Caki2 (cell line): ENCODE measurements around the gene VWF. TPM values are rescaled to one million over a fixed set of nuclear protein-coding genes. Genes with fewer than 3 reads are reported as not detected.

Experiments used
- DNase-seq: peaks from one replicate; pipeline ENCODE4 v3.0.0-alpha.2; 2015; ENCODE audit warnings: low read depth
- in situ Hi-C: cut with HindIII; loops from 2 replicates; pipeline ENCODE4 v1.10.0; 2016; ENCODE audit warnings: low sequenced_read_pairs, low pct_unique_long_range_greater_than_20kb, mixed read lengths
- total RNA-seq: library from RNA; depleted of rRNA; stranded (reverse); fragments of >200 nt; shearing (Covaris generic); gene quantifications from 2 replicates; pipeline ENCODE4 v1.2.3, GENCODE V29; 2014; ENCODE audit warnings: low replicate concordance

VWF gene
- total RNA-seq, 1 experiment from 2014 or later = 0.07 TPM

DNA sequence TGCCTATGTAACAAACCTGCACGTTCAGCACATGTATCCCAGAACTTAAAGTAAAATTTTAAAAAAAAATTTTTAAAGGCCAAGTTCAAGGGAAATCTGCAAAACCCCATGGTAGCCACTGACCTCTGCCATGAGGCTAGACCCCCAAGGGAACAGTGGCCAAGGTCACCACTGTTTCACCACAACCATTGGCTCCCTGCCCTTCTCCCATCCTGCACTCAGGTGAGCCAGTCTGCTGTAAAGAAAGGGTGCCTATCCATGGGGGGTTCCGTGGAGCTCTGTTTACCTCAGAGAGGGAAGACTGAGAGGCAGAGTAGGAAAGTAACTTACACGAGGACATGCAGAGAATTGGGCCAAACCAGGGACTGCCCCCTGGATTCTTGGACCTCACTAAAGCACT is 38.6 kb downstream of the VWF start:
- in situ Hi-C loops = no loop called here
- DNase-seq = no peak

DNA sequence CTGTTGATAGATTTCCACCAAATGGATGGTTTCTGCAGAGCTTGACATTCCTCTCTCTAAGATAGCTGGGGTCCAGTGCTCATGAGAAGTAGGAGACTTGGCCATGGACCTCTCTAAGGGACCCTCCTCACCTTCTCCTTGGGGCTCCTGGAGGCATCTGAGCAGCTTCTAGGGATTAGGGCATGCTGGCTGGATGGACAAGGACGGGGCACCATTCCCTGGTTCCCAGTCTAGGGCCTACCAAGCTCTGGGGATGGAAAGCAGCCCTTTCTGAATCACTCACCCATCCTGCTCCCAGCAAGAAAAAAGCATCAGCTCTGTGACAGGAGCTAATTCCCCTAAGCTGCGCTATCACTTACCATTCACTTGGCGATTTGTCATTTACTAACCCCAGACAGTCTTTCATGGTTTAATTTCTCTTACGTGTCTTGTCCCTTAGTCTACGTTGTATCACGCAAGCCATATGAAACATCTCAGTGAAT is 39.5 kb downstream of the VWF start:
- no peak for DNase-seq
- in situ Hi-C loops = loop anchor here (5.0 kb wide), 1 partner anchor 67 kb away; no protein-coding TSS in a partner anchor

DNA sequence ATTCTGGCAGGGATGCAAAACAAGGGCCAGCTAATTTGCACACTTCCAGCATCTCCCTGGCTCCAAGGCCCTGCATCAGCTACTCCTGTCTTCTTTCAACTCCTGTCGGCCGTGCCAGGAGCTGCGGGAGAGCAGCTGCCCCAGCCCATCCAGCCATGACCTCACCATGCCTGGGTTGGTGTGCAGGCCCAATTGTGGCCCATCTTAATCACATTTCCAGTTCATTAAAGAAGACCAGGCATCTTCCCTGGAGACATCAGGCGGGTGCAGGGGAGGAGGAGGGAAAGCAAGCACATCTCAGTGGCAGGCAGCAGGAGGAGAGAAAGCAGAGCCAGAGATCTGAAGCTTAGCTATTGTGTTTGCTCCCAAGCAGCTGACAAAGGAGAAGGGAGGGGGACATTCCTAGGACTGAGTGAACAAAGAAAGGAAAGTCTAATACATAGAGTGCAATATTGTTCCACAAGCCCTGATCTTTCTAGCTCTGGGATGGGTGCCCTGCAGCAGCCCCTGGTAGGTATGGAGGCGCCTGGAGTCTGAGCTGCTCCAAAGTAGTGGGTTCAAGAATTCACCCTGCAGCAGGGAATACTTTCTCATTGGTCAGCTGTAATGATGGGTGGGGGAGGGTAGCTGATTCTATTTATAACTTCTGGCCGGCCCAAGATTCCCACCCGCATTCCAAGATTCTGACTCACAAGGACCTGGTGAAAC is 40.1 kb downstream of the VWF start:
- in situ Hi-C loops = loop anchor here (5.0 kb wide), 1 partner anchor 68 kb away; no protein-coding TSS in a partner anchor

DNA sequence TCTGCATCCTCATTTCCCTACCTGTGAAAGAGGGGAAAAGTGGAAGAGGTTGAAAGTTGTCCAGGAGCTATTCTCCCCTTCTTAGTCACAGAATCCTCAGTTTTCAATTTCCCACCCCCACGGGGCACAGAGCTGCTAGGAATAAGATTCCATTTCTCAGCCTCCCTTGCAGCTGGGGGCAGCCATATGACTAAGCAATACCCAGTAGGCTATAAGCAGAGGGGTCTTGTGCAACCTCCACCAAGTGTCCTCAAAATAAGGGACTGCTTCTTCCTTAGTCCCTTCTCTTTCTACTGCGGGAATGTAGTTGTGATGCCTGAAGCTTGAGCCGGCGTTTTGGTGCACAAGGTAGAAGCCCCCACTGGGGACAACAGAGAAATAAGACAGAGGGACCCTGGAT is 40.9 kb downstream of the VWF start:
- in situ Hi-C loops = loop anchor here (5.0 kb wide), 1 partner anchor 69 kb away; no protein-coding TSS in a partner anchor
- no peak for DNase-seq

More for the DNA sequence above, 40.1 kb downstream of the VWF start:
- peak; percentile 64 for DNase-seq

DNA sequence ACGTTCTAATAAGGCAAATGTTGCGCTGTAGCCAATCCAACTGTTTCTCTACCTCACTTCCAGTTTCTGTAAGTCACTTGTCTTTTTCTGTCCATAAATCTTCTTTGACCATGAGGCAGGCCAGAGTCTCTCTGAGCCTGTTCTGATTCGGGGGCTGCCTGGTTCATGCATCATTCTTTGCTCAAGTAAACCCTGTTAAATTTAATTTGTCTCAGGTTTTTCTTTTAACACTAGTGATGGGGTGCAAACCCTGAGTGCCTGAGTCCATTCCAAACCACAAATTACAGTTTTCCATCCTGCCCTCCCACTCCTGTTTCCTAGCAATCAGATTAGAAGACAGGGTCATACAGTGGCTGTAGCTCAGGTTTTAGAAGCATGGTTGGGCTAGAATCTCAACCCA is 41.9 kb downstream of the VWF start:
- in situ Hi-C loops = loop anchor here (5.0 kb wide), 1 partner anchor 70 kb away; no protein-coding TSS in a partner anchor

DNA sequence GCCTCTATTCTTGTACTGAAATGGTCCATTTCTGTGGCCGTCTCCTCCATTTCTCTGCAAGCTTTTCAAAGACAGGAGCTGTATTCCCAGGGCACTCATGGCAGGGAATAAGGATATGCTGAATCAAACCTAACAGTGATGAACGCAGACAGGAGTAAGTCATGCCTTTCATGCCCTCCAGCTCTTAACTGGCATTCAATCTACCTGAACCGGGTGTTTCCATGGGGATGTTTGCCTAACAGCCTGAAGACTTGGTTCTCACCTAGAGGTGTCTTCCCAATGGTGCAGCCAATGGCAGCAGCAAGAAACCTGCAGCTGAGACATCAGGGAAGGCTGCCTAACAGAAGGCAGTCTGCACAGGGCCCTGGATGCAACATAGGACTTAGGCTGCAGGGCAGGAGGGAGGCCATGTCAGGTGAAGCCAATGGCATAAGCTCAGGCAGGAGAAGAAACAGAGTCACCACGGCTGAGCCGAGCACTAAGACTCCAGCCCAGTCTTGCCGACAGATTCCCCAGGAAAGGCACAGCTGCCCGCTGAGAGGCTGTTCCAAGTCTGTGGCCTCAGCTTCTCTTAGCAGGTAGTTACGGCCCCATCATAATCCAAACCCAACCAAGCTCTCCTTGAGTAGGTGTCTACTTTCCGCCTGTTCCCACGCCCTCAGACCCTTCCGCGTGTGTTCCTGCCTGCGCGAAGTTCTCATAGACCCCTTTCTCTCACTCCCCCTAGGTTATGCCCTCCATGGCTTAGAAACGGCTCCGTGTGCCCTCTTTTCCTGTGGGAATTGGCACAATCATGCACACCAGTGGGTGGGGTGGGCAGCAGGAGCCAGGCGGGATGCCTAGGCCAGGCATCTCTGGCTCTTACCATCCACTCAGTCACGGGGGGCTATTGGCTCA is 44.1 kb downstream of the VWF start:
- in situ Hi-C loops = loop anchor here (5.0 kb wide), 1 partner anchor 72 kb away; no protein-coding TSS in a partner anchor
- DNase-seq = no peak

More for the DNA sequence above, 41.9 kb downstream of the VWF start:
- DNase-seq = no peak

DNA sequence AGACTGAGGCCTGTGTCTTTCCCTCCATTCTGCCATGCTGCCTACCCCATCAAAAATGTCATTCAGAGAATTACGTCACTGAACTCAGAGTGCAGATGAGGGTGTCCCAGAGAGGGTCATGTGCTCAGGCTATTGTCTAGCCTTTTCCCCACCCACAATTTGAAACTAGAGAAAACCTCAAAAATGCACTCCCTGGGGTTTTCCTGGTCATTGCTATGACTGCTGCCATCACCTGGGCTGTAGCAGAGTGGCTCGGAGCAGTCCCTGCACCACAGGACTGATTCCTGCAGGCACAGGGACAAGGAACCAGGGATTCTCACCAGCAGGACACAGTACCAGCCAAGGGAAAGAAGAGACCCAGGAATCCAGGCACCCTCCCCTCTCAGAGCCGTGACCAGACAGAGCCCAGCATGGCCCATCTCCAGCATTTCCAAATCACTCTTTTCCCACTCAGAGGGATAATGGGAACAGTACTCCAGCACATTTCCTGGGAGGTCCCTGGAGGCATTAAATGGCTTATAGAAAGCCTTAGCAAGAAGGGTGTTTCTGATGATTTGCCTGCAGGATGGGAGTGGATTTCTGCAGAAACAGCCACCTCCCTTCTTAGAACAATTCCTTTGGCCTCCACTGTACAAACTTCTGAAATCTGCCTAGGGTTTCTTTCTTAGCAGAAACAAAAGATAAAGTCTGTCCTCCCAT is 45.9 kb downstream of the VWF start:
- peak; percentile 25 for DNase-seq
- in situ Hi-C loops = no loop called here

DNA sequence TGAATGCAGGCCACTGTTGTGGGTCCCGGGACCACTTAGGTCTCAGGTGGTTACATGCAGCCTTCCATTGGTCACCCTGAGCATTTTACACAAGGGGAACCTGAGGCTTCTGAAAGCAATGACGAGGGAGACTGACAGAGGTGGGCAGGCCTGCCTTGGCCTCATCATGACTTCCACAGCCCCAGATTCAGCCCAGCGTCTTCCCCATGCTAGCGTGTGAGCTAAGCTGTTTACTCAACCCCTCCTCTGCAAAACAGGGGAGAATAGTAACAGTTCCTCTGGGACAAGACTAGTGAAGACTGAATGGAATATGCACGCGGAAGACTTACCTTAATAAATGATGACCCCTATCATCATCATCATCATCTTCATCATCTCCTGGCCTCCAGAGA is 46.8 kb downstream of the VWF start:
- DNase-seq = no peak
- in situ Hi-C loops = no loop called here

DNA sequence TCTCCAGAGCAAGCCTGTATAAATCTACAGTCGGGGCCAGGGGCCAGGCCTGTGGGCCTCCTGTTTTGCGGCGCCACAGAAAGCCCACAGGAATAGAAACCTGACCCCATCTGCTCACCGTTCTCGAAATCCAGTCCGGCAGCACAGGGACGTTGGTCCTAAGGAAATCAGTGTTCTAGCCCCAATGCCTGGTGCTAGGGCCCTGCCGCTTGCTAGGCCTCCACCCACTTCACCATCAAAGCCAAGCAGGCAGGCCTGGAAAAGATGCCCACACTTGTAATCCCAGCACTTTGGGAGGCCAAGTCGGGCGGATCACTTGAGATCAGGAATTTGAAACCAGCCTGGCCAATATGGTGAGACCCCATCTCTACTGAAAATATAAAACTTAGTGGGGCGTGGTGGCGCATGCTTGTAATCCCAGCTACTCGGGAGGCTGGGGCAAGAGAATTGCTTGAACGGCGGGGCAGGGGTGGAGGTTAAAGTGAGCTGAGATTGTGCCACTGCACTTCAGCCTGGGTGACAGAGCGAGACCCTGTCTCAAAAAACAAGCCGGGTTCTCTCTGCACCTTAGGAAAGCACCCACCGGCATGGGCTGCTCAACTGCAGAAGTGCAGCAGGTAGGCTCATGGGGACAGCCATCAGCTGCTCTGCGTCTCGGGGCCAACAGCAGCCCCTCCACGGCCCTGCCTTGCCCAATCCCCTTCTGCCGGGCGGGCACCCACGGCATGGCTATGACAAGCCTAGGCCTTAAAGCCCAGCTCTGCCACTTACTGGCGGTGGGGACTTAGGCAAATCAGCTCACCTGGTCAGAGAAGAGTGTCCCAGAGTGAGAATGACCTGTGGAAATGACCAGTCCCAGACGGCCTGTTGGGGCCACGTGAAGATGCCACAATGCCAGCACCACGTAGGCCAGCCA is 47.4 kb downstream of the VWF start:
- in situ Hi-C loops = no loop called here
- DNase-seq = no peak

DNA sequence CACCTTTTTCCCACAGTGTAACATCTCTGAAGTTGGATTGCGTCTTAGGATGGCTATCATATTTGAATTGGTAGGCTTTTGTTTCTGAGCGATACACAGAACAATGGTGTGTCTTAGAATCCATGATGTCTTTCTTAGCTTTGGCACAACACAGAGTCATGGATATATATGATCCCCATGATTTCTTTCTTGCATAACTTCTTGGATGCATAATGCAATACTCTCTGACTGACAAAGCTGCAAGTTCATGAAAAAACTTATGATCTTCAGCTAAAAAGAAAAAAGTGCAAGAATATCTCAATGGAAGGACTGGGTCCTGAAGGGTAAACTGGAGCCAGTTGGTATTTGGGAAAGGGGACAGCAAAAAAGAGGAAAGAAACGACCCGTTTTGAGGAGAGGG is 48.1 kb downstream of the VWF start:
- in situ Hi-C loops = no loop called here
- no peak for DNase-seq

DNA sequence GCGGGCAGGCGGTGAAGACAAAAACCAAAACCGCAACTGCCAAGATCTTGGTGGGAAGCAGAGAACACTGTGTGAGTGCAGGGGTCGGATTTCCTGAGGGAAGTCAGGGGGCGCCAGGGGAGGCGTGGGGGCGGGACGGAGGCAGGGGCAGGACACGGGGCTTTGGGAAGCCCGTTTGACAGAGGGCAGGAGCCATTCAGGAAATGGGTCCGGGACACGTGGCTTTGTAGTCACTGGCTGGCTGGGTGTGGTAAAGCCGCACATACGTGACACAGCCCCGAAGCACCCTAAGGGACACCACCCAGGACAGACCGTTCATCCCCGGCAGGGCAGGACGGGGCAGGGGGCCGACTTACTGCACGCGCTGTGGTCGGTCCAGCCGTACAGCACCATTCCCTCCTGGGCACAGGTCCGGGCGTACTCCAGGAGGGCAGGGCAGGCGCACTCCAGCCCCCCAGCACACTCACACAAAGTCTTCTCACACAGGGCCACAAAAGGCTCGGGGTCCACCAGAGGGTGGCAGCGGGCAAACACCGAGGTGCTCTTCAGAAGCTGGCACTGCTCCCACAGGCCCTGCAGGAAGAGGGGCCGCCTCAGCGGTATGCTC is 49.4 kb downstream of the VWF start:
- DNase-seq = no peak

DNA sequence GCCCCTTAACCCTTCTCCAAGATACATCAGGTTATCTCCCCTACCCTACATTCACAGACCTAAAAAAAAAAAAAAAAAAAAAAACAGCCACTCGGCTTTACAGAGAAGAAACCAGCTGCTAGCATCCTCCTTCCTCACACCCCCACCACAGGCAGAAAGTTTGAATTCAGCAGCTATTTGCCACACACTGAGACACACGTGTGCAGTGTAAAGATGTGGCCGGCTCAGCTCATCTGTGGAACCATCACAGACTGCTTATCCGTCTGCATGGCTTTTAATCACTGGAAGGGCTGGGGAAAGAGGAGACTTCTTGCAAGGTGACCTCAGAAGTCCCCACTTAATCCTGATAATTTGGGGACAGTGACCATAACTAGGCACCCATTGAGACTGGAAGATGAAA is 50.0 kb downstream of the VWF start:
- in situ Hi-C loops = no loop called here
- DNase-seq = no peak

More for the DNA sequence above, 49.4 kb downstream of the VWF start:
- in situ Hi-C loops = no loop called here

DNA sequence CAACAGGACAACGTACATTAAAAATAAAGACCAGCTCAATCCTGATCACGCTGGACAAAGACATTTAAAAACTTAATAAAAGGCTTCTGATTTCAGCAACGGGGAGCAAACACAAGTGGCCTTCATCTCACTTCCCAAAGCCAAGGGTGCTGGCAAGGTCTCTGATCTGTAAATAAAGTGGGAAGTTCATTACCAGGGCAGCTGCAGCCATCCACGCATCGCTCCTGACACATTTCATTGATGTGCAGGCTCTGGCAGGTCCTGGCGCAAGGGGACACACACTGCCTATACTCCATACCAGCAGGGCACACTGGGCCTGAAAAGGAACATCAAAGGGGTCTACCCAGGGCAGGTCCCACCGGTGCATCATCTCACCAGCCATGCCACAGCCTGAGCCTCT is 51.0 kb downstream of the VWF start:
- in situ Hi-C loops = no loop called here
- DNase-seq = no peak

DNA sequence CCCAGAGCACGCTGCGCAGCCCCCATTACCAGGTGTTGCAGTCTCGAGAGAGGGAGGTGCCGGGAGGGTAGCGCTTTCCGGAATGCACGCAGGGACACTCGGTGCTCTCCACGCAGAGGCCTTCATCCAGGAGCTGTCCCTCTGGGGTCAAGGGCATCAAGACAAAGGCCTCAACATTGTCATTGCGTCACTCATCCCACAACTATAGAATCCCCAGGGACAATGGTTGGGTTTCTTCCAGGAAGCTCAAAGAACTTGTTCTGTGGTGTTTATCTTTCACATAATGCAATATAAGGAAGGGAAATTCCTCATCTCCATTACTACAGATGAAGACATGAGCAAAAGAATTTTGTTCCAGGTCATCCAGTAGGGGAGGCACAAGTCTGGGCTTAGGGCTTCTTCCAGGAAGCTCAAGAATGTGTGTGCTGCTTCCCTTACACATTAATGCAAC is 52.1 kb downstream of the VWF start:
- DNase-seq = no peak
- in situ Hi-C loops = no loop called here

DNA sequence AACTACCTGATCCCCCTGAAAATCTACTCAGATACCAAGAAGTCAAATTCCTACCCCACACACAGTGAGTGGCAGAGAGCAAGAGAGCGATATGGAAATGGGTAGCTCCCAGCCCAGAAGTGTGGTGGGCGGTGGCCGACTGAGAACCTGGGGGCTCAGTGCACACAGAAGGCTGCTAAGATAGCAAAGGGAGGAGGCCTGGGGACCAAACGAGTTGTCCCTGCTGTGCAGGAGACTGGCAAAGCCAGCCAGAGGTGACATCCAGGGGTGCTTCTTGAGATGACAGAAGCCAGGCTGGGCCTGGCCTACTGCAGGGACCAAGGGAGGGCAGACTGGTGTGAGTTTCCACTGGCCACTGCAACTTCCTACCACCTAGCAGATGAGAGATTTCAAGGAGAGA is 52.9 kb downstream of the VWF start:
- in situ Hi-C loops = no loop called here
- no peak for DNase-seq

DNA sequence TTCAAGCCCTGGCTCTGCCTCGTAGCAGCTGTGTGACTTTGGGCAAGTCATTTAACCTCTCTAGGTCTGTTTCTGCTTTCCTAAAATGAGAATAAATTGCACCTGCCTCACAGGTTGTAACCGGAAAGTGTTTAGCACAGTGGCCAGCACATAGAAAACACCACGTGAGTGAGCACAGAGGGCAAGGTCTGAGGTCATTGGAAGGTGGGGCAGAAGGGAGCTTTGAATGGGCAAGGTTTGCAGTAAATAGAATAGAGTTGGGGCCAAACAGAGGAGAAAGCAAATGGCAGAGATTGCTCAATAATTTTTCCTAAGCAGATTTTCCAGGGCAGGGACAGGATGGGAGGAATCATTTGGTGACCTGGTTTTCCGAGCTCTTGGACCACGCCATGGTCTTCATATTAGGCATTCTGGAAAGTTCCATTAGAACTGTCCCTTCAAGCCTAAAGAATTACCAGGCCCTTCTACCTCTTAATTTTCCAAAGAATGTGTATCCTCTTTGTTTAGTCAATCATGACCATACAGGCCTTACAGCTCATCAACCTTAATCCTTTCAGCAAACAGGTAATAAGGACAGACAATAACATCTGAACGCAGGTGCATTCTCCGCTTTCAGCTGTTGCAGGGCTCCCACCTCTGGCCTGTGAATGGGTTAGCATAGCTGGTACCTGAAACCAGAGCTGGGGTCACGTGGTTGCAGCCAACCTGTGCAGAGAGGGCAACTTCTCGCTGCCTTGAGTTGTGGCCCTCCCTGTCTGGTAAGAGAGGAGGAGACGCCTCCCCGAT is 53.8 kb downstream of the VWF start:
- DNase-seq = no peak

More for the DNA sequence above, 53.8 kb downstream of the VWF start:
- in situ Hi-C loops = no loop called here
